GM18508 (cell line): ENCODE data around the gene PLIN3.
"Not testable (repeated sequence)": the region's sequence is repeated elsewhere in the genome, so short reads cannot be mapped to it uniquely, and the experiment has no call there.

Experiments
- ATAC-seq: cut with Tn5 transposase; IDR thresholded peaks from one replicate; pipeline ENCODE4 v1.9.1; 2021; ENCODE audit warnings: moderate number of reproducible peaks; ENCODE audit not compliant: insufficient read depth, unreplicated experiment

Gene PLIN3

DNA sequence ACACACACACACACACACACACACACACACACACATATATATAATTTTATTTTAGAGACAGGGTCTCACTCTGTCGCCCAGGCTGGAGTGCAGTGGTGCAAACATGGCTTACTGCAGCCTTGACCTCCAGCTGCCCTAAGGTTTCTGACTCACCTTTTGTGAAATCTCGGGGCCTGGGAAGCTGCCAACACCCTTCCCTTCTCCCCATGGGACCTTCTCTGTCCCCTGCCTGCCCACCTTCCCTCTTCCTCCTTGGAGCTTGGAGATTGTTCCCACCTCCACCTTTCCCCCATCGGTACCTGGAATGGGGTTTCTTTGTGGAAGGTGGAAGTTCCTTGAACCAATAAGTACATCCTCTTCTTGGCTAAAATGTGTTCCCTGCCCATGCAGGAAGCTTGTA is 28.9 kb upstream of the PLIN3 start:
- ATAC-seq: no peak

DNA sequence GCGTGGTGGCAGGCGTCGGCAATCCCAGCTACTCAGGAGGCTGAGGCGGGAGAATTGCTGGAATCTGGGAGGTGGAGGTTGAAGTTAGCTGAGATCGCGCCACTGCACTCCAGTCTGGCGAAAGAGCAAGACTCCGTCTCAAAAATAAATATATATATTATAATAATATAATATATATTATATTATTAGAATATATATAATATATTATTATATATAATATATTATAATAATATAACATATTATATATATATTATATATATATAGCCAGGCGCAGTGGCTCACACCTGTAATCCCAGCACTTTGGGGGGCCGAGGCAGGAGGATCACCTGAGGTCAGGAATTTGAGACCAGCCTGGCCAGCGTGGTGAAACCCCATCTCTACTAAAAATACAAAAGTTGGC is 25.5 kb upstream of the PLIN3 start:
- ATAC-seq: not testable (repeated sequence)

DNA sequence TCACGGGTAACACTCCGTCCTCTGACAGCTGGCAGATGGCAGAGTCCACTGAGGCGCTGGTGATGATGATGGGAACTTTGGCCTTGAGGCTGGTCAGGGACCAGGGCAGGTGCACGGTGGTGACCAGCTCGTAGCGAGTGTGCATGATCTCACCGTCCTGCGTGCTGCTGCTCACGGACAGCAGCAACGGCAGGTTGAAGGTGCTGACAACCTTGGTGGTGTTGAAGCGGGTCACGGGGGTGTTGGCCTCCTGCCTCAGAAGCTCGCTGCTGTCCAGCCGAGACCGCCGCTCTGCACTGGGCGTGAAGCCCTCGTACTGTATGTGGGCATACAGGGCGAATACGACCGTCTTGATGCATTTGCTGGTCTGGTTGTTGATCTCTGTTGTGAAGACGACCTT is 23.6 kb upstream of the PLIN3 start:
- no peak for ATAC-seq

DNA sequence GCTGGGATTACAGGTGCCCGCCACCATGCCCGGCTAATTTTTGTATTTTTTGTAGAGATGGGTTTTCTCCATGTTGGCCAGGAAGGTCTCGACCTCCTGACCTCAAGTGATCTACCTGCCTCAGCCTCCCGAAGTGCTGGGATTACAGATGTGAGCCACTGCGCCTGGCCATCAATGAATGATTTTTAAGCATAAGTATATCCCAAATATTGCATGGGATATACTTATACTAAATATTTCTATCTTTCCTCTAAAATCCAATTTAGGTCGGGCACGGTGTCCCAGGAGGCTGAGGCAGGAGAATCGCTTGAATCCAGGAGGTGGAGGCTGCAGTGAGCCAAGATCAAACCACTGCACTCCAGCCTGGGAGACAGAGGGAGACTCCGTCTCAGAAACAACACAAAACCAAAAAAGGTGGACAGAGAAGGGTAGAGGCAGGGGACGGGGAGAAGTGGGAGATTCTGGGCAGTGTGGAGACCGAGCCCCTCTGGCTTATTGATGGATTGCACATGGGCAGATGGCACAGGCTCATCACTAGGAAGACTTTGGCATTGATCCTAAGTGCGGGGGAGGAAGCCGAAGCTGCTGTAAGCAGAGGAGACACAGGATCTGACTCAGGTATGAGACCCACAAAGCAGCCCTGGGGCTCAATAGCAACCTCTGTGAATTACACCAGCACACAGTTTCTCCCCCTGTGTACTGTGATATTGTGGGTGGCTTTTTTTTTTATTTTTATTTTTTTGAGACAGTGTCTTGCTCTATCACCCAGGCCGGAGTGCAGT is 21.8 kb upstream of the PLIN3 start:
- ATAC-seq: no peak

DNA sequence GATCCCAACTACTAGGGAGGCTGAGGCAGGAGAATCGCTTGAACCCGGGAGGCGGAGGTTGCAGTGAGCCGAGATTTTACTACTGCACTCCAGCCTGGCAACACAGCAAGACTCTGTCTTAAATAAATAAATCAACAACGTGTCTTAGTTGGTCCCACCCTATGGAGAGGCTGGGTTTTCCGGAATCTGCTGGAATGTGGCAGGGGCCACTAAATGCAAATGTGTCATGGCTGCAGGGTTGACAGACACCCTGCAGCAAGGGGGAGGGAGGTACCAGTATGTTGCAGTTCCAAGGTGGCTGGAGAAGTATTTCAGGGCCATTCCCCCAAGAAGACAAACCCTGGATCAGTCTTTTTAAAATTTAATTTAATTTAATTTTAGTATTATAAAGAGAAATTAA is 20.3 kb upstream of the PLIN3 start:
- not testable (repeated sequence) for ATAC-seq

DNA sequence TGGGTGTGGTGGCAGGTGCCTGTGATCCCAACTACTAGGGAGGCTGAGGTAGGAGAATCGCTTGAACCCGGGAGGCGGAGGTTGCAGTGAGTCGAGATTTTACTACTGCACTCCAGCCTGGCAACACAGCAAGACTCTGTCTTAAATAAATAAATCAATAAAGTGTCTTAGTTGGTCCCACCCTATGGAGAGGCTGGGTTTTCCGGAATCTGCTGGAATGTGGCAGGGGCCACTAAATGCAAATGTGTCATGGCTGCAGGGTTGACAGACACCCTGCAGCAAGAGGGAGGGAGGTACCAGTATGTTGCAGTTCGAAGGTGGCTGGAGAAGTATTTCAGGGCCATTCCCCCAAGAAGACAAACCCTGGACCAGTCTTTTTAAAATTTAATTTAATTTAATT is 17.5 kb upstream of the PLIN3 start:
- not testable (repeated sequence) for ATAC-seq

DNA sequence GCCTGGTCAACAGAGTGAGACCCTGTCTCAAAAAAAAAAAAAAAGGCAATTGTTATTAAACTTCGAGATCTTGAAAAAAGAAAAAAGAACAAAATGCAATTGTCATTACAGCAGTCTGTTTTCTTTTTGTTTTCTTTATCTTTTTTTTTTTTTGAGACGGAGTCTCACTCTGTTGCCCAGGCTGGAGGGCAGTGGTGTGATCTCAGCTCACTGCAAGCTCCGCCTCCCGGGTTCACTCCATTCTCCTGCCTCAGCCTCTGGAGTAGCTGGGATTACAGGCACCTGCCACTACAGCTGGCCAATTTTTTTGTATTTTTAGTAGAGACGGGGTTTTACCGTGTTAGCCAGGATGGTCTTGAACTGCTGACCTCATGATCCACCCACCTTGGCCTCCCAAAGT is 15.4 kb upstream of the PLIN3 start:
- not testable (repeated sequence) for ATAC-seq

DNA sequence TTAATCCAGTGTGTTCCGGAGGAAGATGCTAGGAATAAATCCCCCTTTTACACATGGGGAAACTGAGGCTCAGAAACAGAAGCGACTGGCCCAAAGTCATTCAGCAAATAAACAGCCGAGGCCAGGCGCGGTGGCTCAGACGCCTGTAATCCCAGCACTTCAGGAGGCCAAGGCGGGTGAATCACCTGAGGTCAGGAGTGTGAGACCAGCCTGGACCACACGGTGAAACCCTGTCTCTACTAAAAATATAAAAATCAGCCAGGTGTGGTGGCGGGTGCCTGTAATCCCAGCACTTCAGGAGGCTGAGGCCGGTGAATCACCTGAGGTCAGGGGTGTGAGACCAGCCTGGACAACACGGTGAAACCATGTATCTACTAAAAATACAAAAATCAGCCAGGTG is 11.6 kb upstream of the PLIN3 start:
- no peak for ATAC-seq

DNA sequence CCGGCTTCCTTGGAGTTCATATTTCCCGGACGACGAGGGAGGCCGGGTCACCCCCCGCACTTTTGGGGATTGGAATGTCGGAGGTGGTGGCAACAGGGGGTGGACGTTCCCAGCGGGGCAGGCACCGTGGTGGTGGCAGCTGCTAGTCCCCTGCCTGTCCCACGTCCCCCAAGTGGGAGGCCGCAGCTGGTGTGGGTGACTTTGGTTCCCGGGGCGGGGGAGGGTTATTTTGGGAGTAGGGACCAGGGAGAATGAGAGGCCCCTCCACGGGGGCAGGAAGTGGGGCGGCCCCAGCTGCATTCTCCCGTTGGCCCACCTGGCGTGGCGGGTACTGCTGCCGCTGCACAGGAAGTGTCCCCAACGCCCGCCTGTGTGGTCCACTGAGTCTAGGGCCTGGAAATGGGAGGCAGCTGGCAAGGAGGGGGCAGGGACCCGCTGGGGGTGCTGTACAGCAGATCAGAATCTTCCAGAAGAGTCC is 11.1 kb upstream of the PLIN3 start:
- no peak for ATAC-seq

DNA sequence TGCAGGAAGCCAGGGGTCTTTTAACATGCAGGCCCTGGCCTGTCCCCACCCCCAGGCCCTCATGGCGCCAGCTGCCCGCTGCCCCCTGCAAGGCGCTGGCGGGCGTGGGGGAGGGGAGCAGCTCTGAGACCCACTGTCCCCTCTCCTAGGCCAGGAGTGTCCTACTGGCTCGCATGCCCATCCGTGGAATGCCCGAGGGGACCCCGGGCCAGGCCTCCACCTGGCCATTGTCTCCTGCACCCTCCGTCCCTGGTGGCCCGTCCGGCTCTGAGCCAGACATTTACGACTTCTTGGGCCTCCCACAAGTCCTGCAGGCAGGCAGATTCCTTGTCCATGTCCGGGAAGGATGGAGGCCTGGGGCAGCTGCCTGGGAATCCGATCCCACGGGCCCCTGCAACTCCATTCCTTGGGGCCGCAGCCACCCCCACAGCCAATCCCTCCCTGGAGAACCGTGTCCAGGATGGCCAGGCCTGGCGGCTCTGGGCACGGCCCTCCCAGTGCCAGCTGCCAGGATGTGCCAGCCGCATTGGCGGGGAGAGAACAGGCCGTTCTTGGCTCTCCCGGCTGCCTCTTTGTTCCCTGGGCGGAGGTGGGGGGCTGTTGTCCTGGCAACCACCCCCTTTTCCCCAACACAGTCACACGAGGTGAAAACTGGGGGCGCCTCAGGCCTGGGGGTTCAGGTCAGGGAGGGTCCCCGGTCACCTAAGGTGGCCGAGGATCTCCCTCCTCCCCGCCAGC is 10.5 kb upstream of the PLIN3 start:
- ATAC-seq: no peak

DNA sequence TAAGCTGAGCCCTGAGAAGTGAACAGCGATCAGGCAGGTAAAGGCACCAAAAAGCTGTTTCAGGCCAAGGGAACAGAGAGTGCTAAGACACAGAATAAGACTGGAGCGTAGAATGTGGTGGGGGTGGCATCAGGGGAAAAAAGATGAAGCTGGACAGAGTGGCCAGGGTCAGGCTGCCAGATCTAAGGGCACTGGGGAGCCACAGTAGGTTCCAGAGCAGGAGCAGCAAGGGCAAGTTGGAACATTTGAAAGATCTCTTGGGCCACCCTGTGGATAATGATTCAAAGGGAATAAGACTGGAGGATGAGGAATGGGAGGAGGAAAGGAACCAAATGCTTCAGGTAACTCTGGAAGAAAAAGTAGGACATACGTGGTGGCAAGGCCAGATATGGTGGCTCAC is 6.5 kb upstream of the PLIN3 start:
- no peak for ATAC-seq

DNA sequence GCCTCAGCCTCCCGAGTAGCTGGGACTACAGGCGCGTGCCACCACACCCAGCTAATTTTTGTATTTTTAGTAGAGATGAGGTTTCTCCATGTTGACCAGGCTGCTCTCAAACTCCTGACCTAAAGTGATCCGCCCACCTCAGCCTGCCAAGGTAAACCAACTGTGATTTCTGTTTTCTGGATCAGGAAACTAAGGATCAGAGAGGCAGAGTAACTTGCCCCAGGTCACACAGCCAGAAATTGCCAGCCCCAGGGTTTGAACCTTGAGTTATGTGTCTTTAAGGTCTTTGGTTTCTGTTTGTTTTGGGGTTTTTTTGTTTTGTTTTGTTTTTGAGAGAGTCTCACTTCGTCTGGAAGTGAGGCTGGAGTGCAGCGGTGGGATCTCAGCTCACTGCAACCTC is 4.2 kb upstream of the PLIN3 start:
- no peak for ATAC-seq

DNA sequence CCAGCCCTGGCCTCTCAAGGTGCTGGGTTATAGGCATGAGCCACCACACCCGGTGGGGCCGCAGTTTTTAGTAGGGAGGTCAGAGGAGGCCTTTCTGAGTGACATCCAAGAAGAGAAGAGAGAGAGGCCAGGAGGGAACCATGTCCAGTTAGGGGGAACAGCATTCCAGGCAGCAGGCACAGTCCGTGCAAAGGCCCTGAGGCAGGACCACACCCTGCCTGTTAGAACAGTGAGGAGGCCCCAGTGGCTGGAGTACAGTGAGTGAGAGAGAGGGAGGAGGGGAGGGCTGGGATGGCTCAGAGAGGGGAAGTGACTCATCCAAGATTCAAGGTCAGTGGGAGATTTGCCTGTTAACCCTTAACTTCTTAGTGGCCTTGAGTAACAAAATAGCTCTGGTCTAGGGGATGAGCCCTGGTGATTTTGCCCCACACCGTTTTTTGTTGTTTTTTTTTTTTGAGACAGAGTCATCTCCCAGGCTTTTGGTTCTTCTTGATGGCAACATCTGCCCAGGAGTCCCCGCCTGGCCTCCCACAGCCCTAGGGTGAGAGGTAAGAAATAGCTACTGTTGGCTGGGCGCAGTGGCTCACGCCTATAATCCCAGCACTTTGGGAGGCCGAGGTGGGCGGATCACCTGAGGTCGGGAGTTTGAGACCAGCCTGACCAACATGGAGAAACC is 2.7 kb upstream of the PLIN3 start:
- ATAC-seq: no peak

DNA sequence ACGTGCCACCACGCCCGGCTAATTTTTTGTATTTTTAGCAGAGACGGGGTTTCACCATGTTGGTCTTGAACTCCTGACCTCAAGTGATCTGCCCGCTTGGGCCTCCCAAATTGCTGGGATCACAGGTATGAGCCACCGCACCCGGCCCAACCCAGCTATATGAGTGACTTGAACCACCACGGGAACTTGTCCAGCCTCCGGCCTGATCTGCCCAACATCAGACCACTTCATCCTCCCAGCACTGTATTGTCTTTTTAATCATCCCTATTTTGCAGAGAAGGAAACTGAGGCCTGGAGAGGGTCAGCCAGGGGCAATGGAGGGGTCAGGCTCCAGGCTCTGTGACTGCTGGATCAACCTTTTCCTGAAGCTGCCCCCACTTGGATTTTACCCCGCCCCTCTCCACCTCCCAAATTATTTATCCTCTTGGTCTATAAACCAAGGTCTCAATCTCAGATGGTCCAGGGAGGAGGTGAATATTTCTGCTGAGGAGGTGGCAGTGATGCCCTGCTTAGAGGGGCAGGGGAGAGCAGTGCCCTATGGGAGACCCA is 893 bp upstream of the PLIN3 start:
- ATAC-seq: no peak

DNA sequence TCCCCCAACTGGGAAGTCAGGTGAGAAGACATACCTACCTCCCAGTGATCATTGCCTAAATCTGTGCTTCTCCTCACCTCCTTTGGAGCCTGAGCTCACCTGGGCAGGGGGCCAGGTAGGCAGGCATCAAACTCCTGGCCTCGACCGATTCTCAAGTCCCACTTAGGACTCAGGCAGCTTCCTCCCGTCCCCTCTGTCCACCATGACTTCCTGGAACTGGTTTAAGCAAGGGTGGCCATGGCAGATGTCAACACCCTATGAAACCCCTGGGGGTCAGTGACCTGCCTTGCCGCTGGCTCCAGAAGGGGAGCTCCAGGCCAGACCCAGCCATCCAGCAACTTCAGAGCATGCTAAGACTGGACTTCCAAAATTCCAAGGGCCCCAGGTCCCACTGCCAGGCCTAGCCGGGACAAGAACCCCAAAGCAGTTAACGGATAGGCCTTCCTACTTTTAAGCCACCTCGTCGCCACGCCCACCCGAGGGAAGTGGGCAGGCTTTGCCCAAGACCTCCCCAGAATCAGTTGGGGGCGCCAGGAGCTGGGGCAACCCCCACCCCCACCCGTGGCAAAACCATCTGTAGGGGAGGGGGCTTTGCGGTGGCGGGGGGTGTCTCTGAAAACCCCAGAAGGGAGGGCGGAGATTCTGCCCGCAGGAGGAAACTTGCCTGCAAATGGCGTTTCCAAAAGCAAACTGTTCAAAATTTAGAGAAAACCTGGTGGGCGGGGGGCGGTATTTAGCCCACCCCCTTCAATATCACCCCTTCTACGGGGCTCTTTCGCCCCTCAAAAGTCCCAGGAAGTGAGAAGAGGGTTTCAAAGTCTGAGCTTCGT is 657 bp downstream of the PLIN3 start:
- no peak for ATAC-seq

DNA sequence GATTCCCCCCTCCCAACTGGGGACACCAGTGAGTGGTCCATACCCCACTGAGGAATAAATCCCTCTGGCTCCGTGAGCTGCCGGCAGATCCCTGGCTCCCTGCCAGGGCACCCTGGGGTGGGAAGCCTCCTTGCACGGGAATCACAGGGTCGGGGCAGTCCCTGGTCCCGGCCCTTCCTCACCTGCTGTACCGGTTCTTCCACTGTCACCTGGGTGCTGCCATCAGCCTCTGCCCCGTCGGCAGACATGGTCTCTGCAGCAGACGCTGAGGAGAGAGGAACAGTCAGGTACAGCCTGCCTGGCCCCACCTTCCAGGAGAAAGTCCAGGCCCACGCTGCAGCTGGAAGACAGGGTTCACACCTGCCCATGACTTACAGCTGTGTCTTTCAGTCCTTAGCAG is 6.3 kb downstream of the PLIN3 start:
- no peak for ATAC-seq

DNA sequence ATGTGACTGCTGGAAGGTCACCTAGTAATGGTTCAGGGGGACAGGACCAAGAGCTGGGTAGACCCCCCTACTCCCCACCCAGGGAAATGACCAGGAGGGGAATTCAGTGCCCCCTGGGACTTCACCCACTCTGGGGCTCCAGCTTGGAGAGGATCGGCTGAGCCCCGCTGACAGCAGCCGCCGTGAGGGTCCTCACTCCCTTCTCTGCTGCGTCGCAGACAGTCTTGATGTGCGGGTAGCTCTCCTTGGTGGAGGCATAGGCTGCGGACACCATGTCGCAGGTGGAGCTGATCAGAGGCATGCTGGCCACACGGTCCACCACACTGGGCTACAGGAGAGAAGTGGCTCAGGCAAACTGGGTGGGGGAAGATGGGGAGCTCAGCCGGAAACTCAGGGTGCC is 7.8 kb downstream of the PLIN3 start:
- no peak for ATAC-seq

DNA sequence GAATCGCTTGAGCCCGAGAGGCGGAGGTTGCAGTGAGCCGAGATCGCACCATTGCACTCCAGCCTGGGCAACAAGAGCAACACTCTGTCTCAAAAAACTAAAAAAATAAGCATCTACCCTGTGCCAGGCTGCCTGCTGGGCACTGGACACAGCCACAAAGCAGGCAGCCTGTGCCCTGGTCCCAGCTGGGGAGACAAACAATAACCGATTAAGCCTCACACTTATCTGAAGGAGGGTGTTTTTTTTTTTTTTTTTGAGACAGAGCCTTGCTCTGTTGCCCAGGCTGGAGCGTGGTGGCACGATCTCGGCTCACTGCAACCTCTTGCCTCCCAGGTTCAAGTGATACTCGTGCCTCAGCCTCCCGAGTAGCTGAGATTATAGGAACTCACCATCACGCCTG is 11.0 kb downstream of the PLIN3 start:
- ATAC-seq: not testable (repeated sequence)

DNA sequence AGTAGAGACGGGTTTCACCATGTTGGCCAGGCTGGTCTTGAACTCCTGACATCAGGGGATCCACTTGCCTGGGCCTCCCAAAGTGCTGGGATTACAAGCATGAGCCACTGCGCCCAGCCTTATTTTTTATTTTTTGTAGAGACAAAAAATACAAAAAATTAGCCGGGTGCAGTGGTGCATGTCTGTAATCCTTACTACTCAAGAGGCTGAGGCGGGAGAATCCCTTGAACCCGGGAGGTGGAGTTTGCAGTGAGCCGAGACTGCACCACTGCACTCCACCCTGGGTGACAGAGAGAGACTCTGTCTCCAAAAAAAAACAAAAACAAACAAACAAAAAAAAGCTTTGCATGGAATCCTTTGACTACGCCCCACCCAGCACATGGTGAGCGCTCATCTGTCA is 14.0 kb downstream of the PLIN3 start:
- ATAC-seq: not testable (repeated sequence)

DNA sequence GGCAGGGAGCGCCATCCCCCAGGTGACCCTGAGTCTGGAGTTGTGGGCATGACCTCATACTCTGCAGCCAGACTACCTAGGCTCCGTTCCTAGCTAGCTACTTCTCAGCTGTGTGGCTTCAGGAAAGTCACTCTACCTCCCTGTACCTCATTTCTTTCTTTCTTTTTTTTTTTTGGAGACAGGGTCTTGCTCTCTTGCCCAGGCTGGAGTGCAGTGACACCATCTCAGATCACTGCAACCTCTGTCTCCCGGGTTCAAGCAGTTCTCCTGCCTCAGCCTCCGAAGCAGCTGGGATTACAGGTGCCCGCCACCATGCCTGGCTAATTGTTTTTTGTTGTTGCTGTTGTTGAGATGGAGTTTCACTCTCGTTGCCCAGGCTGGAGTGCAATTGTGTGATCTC is 15.0 kb downstream of the PLIN3 start:
- no peak for ATAC-seq
